AG10803 (cell line): ENCODE data around the gene PARP16.
A peak's percentile ranks its signal among the peaks of the same experiment; 100 is the strongest.

Source experiments
- DNase-seq: peaks from one replicate; pipeline ENCODE4 v3.0.0; 2010; ENCODE audit warnings: low read depth
- H3K4me3 ChIP-seq: 2 replicates; pipeline ENCODE4 v1.5.1; 2011; ENCODE audit warnings: mild to moderate bottlenecking, low read length, control low read depth
- CTCF ChIP-seq: conservative IDR thresholded peaks from 2 replicates; pipeline ENCODE4 v1.5.1; 2011; ENCODE audit warnings: mild to moderate bottlenecking, low read length, control low read depth, inconsistent platforms

PARP16 gene

GRCh38 chr15:65217526-65218482 lies 68.9 kb downstream of the PARP16 start:
- no peak for TF ChIP-seq CTCF
- no peak overlapping the region for H3K4me3 ChIP-seq
- DNase-seq = no peak

GRCh38 chr15:65215496-65215895 lies 71.2 kb downstream of the PARP16 start:
- no peak overlapping the region for H3K4me3 ChIP-seq
- TF ChIP-seq CTCF = no peak
- no peak for DNase-seq

- no peak overlapping the region for H3K4me3 ChIP-seq
- no peak for DNase-seq
- no peak for TF ChIP-seq CTCF
Observed at GRCh38 chr15:65214010-65214409, 72.7 kb downstream of the PARP16 start.

GRCh38 chr15:65213241-65213640 lies 73.4 kb downstream of the PARP16 start:
- TF ChIP-seq CTCF = no peak
- no peak overlapping the region for H3K4me3 ChIP-seq
- DNase-seq = no peak

GRCh38 chr15:65212097-65212496 lies 74.6 kb downstream of the PARP16 start:
- DNase-seq = no peak
- TF ChIP-seq CTCF = peak; percentile 22; the same call in 1 of the 2 replicates
- H3K4me3 ChIP-seq = no peak overlapping the region

- H3K4me3 ChIP-seq = no peak overlapping the region
- DNase-seq = peak; percentile 22
- no peak for TF ChIP-seq CTCF
Observed at GRCh38 chr15:65211482-65211982, 75.2 kb downstream of the PARP16 start.
